ENCODE measurements around the gene CFAP20DC.
"Not testable (repeated sequence)": the region's sequence is repeated elsewhere in the genome, so short reads cannot be mapped to it uniquely, and the experiment has no call there.

The CFAP20DC gene

DNA sequence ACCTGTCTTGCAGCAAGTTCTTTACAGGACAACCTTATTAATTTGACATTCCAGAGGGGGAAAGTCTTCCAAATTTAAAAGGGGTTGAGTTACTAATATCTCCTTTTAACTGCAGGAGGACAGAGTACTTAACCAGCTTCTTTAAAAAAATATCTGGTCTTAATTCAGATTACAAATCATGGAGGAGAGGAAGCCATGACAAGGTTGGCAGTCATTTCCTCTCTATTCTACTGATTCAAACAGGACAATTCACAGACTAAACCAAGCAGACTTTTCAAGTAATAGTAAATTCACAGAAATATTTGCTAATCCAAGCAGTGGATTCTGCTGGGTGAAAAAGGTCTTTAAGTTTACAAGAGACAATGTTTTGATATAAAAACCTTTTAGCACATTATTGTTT is 185.3 kb downstream of the CFAP20DC start:
- no peak for DNase-seq

DNA sequence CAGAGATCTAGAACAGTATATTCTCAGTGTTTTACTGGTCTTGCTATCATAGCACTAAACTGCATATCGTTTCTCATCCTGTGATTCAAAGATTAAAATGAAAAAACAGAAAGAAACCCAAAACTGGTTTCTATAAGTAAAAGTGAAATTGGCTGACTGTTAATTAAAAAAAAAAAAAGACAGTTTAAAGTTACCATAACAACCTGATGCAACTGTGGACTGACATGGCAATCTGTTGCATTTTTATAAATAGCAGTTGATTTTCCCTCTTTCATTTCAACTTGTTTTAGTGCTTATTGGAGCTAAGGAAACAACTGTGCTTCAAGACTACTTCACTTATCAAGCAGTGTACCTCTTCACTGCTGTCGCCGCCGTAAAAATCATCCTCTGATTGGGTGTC is 186.6 kb downstream of the CFAP20DC start:
- DNase-seq: no peak

DNA sequence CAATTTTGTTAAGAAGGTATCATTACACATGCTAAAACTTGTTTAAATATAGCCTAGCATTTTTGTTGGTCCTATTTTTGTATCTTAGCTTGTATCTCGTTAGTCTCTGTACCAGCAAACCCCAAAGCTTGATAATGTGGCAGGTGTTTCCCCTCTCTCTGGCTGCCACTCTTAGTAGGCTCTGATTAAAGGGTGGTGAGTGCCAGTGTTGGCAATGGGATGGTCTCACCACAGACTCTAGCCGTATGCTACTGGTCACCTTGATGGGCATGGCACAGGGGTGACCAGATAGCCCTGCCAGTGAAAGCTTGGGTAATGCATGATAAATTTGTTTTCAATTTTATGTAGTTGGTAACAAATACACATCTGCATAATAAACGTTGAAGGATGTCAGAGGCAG is 188.3 kb downstream of the CFAP20DC start:
- no peak for DNase-seq

DNA sequence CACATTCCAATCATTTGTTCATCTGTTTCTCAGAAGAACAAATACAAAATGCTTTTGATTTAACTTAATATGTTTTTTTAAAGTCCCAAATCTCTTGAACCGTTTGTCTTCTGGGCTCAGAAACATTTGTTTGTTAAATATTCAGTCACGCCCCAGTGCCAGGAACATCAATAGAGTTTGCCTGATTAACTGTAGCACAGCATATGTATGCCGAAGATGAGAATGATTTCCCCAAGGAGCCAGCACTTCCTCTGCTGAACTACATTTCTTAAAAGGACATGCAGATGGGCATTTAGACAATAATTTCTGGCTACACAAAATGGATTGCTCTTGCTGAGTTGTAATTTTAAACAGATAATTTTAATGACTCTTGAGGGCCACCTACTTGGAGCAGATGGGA is 191.7 kb downstream of the CFAP20DC start:
- no peak for DNase-seq

DNA sequence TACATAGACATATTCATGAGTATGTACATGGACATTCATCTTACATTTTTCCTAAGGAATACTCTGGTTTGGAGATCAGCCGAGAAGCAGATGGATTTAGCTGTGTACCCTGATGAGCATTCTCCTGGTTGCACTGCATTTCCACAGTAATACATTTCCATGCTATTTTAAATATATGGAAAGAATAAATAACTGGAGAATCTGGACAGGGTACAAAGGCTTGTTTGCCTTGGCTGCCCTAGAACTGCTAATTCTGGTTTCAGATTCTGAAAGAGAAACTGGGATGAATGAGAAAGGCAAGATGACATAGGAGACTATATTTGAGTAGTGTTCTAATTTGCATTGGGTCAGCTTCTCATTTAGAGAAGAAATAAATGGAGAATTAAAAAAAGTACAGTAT is 192.4 kb downstream of the CFAP20DC start:
- DNase-seq: no peak

DNA sequence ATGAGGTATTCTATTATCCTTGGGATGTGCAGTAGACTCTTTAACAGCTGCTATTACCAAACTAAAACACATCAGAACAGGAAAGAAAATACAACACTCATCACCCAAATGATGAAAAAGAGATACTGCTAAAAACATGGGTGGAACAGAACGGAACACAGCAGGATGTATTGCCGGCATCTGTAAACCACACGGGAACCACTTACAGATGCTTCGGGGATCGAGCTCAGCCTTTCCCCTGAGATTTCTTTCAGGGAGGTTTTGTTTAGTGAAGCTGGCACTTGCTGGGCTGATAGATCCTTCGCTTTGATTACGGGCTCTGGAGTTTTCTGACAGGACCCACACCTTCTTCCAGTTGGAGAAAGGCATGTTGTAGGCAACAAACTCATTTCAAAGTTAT is 201.0 kb downstream of the CFAP20DC start:
- no peak for DNase-seq

DNA sequence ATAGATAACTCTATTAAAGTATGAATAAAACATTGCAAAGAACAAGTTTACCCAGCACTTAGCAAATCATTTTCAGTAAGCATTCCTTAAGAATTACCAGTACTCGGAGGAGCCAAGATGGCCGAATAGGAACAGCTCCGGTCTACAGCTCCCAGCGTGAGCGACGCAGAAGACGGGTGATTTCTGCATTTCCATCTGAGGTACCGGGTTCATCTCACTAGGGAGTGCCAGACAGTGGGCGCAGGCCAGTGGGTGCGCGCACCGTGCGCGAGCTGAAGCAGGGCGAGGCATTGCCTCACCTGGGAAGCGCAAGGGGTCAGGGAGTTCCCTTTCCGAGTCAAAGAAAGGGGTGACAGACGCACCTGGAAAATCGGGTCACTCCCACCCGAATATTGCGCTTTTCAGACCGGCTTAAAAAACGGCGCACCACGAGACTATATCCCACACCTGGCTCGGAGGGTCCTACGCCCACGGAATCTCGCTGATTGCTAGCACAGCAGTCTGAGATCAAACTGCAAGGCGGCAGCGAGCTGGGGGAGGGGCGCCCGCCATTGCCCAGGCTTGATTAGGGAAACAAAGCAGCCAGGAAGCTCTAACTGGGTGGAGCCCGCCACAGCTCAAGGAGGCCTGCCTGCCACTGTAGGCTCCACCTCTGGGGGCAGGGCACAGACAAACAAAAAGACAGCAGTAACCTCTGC is 207.6 kb downstream of the CFAP20DC start:
- DNase-seq: not testable (repeated sequence)

DNA sequence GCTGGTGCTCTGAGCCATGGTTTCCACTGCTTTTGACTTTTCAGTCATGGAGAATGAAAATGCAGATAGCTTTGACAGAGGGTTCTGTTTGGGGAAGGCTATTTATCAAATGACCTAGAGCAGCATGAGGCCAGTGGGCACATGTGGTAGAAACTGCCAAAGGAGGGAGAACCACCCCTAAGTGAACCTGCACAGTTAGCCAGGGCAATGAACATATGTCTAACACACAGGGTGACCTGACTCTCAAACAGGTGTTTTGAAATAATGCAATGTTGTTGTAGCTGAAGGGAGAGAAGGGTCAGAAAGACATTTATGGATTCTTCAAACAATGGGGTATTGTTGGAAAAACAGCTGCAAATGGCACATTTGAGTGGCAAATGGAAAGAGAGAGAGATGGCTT is 208.9 kb downstream of the CFAP20DC start:
- no peak for DNase-seq

DNA sequence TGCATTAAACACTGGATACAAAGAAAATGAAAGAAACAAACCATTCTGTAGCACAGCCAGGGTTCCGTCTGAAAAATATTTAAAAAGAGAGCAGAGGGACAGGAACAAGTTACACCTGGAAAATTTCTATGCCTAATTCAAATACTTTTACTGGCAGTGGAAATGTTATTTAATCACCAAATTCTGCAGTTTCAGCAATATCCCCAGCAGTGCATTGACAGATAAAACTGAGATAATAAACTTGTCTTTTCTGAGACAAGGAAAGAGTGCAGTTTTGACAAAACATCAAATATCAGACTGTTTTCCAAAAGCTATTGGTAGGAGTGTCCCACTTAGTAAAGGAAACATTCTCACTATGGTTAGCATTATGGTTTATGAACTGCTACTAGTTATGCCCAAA is 209.9 kb downstream of the CFAP20DC start:
- DNase-seq: no peak

DNA sequence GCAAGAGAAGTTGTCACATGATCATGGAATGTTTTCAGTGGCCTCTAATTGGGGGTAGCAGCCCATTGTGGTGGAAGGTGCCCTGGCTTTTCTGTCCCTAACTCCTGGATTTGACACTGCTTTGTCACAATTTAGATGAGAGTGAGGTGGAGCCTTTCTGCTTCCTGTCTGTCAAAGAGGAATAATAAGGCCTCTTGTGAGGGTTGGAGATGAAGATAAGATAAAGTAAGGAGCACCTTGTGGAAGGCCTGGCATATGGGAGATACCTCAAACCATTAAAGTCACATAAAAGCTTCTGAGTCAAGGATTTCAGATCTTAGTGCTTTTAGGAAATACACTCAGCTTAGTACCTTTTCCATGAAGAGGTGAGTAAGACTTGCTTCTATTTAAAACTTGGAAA is 210.6 kb downstream of the CFAP20DC start:
- no peak for DNase-seq

DNA sequence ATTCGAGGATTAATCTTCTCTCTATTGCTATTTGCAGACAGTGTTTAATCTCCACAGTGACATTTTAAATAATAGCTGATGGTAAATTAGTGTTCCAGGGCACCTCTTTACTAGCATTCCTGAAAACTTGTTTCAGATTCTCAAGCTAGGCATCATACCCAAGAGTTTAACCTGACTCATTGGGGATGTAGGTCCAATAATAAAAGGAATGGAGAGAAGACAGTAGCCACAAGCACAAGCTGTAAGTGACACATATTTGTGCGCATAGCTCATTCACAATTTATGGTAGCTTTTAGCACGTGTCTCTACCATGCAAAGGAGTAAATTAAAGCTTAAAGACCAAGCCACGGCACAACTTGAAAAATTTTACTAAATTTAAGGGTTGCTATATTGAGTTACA is 212.0 kb downstream of the CFAP20DC start:
- DNase-seq: no peak

DNA sequence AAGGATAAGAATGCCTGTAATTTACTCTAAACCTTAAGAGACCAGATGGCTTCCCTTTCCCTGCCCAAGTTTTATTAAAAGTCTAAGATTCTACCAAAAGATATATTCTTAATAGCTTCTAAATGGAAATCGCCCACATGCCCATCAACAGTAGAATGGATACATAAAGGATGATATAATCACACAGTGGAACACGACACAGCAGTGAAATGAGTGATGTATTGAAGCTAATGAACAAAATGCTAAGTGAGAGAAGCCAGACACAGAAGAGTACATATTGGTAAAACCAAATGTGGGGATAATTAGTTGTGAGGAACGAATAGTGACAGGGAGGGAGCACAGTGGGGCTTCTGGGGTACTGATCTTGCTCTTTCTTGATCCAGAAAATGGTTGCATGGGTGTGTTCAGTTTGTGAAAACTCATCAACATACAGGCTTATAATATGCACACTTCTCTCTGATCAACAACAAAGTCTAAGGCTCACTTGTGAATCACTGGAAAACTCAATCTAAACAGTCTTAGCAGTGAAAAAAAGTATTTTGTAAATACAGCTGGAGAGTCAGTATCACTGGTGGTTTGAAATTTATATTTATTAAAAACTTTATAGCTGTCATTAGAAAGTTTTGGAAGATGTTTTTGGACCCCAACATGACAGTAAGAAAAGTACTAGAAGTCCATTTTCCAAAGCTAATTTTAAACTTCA is 212.5 kb downstream of the CFAP20DC start:
- no peak for DNase-seq

DNA sequence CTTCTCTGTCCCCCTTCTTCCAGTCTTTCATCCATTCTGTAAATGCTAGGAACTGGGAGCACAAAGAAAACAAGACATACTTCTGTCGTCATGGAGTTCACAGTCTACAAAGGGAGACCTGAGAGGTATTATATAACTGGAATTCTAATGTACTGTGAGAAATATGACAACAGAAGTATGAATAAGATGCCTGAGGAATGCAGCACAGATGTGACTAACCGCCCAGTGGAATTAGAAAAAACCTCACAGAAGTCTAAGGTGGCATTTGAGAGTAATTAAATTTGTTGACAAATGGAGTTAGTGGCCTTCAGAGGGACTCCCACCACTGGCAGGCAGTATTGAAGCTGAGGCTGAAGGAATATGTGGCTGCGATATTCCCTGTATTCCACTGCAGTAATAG is 214.7 kb downstream of the CFAP20DC start:
- no peak for DNase-seq

DNA sequence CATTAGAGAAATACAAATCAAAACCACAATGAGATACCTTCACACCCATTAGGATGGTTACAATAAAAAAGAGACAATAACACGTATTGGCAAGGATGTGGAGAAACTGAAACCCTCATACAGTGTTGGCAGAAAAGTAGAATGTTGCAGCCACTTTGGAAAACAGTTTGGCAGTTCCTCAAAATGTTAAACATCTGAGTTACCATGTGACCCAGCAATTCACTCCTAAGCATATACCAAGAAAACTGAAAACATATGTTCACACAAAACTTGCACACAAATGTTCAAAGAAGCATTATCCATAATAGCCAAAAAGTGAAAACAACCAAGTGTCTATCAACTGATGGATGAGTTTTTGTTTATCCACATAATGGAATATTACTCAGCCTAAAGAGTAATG is 216.3 kb downstream of the CFAP20DC start:
- DNase-seq: no peak

DNA sequence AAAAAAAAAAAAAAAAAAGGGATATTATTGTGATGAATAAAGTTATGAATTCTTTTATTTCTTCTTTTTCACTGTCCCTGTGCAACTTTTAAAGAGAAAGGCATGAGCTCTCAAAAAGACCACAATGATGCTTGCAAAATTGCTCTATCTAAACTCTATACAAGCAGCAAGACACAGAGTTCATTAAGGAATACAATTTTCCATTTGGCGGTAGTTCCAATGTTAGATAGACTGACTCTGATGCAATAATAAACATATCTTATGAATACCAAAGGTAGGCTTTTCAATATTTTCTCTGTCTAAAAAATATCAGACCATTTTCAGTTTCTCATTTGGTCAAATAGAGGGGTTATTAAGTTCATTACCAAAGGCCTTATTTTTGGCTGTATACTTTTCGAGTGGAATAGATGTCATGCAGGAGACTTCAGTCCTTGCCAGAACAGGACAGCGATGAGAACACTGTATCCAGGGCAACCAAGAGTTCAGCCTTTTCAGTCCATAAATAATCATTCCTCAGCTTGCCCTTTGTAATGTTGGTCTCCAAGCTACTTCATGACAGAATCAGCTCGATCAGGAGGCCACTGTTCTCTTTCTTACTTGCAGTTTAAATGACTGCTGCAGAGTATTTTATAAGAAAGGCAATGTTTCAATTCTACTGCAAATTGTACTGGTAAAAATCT is 220.4 kb downstream of the CFAP20DC start:
- no peak for DNase-seq

DNA sequence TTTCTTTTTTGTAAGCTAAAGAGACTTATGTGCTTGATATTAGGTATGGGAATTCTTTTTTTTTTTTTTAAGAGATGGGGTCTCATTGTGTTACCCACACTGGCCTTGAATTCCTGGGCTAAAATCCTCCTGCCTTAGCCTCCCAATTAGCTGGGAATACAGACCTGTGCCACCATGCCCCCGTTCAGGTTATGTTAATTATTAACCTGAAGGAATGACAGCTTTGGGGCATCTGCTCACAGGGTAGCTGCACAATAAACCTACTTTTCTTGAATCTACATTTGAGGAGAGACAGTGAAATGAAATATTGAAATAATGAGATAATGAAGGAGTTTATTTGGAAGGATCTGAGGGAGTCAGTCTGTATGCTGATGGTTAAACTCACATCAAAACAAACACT is 225.0 kb downstream of the CFAP20DC start:
- no peak for DNase-seq

DNA sequence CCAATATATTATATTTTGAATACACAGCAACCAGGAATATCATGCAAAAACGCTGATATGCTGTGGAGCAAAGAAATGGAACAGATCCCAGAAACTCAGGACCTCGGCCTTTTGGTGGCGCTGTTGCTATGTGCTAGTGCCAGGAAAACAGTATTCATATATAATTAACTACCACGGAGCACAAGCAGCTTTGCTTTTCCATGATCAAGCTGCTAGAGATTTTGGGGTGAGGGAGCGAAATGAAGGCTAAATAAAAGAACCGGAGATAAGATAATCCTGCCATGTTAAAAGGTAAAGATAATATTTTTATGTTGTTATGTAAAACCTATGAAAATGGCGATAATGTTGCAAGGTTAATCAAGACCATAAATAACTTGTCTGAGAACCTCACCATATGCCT is 225.5 kb downstream of the CFAP20DC start:
- no peak for DNase-seq

DNA sequence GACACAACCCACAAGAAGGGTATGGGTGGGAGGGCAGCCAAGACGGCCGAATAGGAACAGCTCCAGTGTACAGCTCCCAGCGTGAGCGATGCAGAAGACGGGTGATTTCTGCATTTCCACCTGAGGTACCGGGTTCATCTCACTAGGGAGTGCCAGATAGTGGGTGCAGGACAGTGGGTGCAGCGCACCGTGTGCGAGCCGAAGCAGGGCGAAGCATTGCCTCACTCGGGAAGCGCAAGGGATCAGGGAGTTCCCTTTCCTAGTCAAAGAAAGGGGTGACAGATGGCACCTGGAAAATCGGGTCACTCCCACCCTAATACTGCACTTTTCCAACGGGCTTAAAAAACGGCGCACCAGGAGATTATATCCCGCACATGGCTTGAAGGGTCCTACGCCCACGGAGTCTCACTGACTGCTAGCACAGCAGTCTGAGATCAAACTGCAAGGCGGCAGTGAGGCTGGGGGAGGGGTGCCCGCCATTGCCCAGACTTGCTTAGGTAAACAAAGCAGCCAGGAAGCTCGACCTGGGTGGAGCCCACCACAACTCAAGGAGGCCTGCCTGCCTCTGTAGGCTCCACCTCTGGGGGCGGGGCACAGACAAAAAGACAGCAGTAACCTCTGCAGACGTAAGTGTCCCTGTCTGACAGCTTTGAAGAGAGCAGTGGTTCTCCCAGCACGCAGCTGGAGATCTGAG is 243.1 kb downstream of the CFAP20DC start:
- DNase-seq: not testable (repeated sequence)

DNA sequence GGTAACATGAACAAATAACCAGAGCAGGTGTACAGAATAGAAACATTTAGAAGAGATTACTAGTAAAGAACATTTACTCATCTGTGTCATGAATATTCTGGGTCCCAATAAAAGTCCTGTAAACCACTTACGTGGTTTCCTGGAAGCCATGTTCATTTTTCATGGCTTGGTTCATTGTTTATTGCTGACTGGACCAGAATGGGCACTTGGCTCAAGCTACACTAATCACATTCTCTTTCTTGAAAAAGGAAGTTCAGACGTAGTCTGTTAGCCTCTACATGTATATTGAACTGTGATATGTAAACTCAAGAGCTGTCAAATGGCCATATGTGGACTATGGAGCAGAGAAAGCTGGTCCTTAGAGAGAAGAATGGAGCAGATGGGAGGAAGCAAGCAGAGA is 244.9 kb downstream of the CFAP20DC start:
- DNase-seq: no peak

DNA sequence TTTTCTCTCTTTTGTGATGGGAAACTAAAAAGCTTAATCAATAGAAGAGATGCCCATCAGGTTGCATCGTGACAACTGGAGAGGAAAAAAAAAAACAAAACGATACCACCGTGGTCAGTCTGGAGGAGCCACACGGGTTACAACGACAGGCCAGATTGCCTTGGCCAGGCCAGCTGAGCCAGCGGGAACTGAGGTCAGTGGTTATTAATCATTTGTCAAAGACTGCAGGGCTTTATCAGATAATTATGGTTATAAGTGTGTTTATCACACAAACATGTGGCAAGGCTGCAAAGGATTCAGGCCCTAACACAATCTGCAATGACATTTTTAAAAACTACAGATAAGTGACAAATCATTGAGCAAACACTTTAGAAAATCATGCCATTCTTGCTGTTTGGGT is 248.3 kb downstream of the CFAP20DC start:
- DNase-seq: no peak

DNA sequence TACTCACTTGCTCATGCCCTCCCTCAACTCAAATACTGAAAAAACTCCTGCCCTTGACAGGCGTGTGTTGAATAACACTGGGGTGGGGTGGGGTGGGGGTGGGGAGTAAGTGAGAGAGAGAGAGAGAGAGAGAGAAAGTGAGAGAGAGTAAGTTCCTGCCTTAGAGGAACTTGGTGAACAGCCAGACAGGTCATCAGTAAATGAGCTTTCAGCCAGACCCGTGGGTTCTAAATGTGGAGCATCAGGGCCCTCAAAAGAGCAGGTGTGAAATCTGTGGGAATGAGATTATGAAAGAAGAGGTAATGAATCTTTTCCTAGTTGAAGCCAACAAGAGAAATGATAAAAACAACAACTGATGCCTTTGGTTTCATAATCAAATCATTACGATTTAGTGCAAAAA is 248.9 kb downstream of the CFAP20DC start:
- DNase-seq: no peak

DNA sequence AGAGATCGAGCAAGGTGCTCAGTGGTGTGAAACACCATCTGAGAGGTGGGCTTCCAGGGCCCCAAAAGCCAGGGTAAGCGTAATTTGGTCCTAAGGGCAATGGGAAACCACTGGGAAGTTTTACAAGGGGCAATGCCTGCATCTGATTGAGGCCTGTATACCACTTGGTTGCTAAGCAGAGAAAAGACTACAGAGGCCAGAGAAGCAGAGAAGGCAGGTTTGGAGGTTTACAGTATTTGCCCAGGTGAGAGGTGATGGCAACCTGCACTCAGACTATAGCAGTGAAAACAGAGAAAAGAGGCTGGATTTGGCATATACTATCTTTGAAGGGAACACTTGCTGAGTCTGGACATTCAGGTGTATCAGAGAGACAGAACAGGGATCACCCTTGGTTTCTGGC is 249.8 kb downstream of the CFAP20DC start:
- no peak for DNase-seq

DNA sequence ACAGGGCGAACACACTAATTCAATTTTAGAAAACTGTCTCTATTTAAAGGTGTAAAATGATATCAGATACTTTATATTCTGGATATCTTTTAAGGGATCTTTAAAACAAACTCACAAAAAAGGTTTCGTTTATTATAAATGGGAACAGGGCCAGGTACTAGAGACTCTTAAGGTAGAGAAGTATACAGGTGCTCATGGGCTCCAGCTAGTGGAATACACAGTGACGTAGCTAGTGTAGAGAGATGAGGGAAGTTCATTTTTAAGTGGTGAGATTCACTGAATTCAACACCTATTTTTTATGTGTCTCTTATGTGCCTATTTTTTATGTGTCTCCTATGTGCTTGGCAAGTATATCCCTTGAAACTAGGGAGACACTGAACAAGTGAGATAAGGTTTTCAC is 250.6 kb downstream of the CFAP20DC start:
- no peak for DNase-seq

DNA sequence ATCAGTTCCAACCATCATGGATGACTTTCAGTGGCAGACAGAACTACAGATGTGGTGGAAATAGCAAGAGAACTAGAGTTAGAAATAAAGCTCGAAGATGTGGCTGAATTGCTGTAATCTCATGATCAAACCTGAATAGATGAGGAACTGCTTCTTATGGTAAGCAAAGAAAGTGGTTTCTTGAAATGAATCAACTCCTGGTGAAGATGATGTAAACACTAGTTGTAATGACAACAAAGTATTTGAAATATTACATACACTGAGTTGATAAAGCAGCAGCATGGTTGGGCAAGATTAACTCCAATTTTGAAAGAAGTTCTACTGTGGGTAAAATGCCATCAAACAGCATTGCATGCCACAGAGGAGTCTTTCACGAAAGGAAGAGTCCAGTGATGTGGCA is 251.5 kb downstream of the CFAP20DC start:
- no peak for DNase-seq

All from bone marrow (tissue), 2 donors.